Spleen (tissue), 11 donors: ENCODE data around the gene MTG1. TPM values are rescaled to one million over a fixed set of nuclear protein-coding genes. Genes with fewer than 3 reads are reported as not detected.
"Not testable (repeated sequence)": the region's sequence is repeated elsewhere in the genome, so short reads cannot be mapped to it uniquely, and the experiment has no call there.

Experiments used
- DNase-seq: peaks from one replicate; pipeline ENCODE4 v3.0.0-alpha.2; 2020
- H3K27ac ChIP-seq, 8 donors: fragments of 200-600 bp; sonication (generic) in 7 of 8; 1 replicate in 4 of 8; 2 replicates in 4 of 8; pipeline versions ENCODE4 v1.5.0 to v1.8.0; 2016 to 2021; ENCODE audit warnings: inconsistent platforms in 4 of 8, mild to moderate bottlenecking in 4 of 8, moderate library complexity in 1 of 8
- H3K27me3 ChIP-seq, 7 donors: fragments of 200-600 bp; sonication (generic) in 6 of 7; replicated peaks in 1 of 7; 1 replicate in 4 of 7; 2 replicates in 3 of 7; pipeline versions ENCODE4 v1.5.0 to v1.8.0; 2016 to 2021; ENCODE audit warnings: inconsistent platforms in 3 of 7, mild to moderate bottlenecking in 1 of 7
- H3K36me3 ChIP-seq, 6 donors: fragments of 200-600 bp; sonication (generic) in 5 of 6; 1 replicate in 4 of 6; 2 replicates in 2 of 6; pipeline versions ENCODE4 v1.5.0 to v1.8.0; 2016 to 2021; ENCODE audit warnings: inconsistent platforms in 2 of 6
- H3K4me1 ChIP-seq, 6 donors: fragments of 200-600 bp; sonication (generic) in 5 of 6; 1 replicate in 3 of 6; 2 replicates in 3 of 6; pipeline versions ENCODE4 v1.5.0 to v1.8.0; 2016 to 2021; ENCODE audit warnings: inconsistent platforms in 3 of 6
- H3K4me3 ChIP-seq, 8 donors: fragments of 200-600 bp; sonication (generic) in 7 of 8; 1 replicate in 4 of 8; 2 replicates in 4 of 8; pipeline versions ENCODE4 v1.5.0 to v1.8.0; 2016 to 2021; ENCODE audit warnings: inconsistent platforms in 4 of 8, mild to moderate bottlenecking in 4 of 8, moderate library complexity in 2 of 8
- H3K9me3 ChIP-seq, 8 donors: fragments of 200-600 bp; sonication (generic) in 7 of 8; 1 replicate in 4 of 8; 2 replicates in 4 of 8; pipeline versions ENCODE4 v1.5.0 to v1.8.0; 2016 to 2021; ENCODE audit warnings: inconsistent platforms in 4 of 8
- CTCF ChIP-seq, 11 experiments: fragments of 200-600 bp in 7 of 11; fragments of 450-650 bp in 4 of 11; sonication (generic) in 4 of 11; IDR thresholded peaks in 8 of 11; conservative IDR thresholded peaks in 3 of 11; 1 replicate in 7 of 11; 2 replicates in 4 of 11; pipeline versions ENCODE4 v1.4.0 to v1.8.0; 2016 to 2021; ENCODE audit warnings: antibody characterized with exemption in 11 of 11, inconsistent platforms in 4 of 11, mild to moderate bottlenecking in 1 of 11
- POLR2A ChIP-seq, 3 donors: fragments of 450-650 bp; IDR thresholded peaks; one replicate each; pipeline ENCODE4 v1.5.1; 2017; ENCODE audit warnings: antibody characterized with exemption in 3 of 3, mild to moderate bottlenecking in 1 of 3
- POLR2AphosphoS5 ChIP-seq, 3 donors: sonication (generic); formaldehyde crosslinking; IDR thresholded peaks; one replicate each; pipeline ENCODE4 v1.5.1; 2017; ENCODE audit warnings: antibody characterized with exemption in 3 of 3
- WGBS, 5 donors: extraction: QIAGEN DNeasy Blood & Tissue Kit in 3 of 5; methylation state at CpG; one replicate each; pipeline versions ENCODE4 v1.1.5 to v1.1.7; 2013 to 2018; 5-methylcytosine and 5-hydroxymethylcytosine counted together
- intact Hi-C: fragments of 100-400 bp; cut with DNase I; formaldehyde crosslinking; loops from one replicate; pipeline ENCODE4 v1.15.0; 2023; ENCODE audit warnings: low total_unique reads
- polyA plus RNA-seq, 3 donors: library from polyadenylated mRNA; stranded (reverse); fragments of 200-250 nt; gene quantifications; one replicate each; pipeline ENCODE4 v1.2.1, GENCODE V29; 2013
- total RNA-seq, 7 donors: library from RNA; depleted of rRNA in 3 of 7; stranded (reverse); fragments of >200 nt in 3 of 7; fragmentation: NEBNext Ultra II Directional in 4 of 7; extraction: Animal tissue kit (Norgen Biotek cat#: 25700) in 4 of 7; gene quantifications; one replicate each; pipeline versions ENCODE4 v1.1.0 to v1.2.1, GENCODE V29; 2016 to 2021
- donor health status: healthy with polysubstance abuse.
- donor health status: DM: no; HTN: no; CAD: no; lungs with moderate emphysema.
- donor health status: DM: no; HTN: no; CAD: no.
- donor health status: Bipolar disorder and iron deficiency.
- donor health status: healthy.
- donor health status: DM: no; HTN: no; CAD: no.
- donor health status: DM: yes; HTN: yes; CAD: no.

MTG1 gene
- total and polyA plus RNA-seq, 10 donors = 35.4 to 122 (median 65.6) TPM

DNA sequence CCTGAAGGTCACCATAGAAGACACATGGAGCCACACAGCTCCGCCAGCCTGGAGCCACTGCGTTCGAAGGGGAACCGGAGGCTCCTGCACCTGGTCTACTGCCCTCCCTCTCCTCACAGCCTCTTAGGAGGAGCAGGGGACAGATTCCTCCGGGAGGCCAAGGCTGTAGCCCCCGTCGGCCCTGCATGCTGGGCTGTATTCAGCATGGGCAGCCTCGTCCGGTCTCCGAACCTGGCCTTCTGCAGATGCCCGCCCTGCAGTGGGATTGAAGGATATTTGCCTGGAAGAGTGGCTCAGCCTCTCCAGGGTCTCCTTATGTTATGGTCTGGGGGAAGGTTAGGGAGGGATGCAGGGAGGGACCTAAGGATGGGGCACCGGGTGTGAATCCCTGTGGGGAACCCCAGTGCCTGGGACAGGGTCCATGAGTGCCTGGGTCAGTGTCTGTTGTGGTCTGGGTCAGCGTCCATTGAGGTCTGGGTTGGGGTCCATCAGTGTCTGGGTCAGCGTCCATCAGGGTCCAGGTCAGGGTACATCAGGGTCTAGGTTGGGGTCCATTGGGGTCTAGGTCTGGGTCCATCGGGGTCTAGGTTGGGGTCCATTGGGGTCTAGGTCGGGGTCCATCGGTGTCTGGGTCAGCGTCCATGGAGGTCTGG, 46.8 kb downstream of the MTG1 start:
- no peak for DNase-seq
- Histone ChIP-seq H3K36me3 (peaks cover 0 to 9% (median 0%) of the 10 kb centered on the region in 6 donors), H3K9me3 (peaks cover 0 to 10% (median 3%) of the 10 kb centered on the region in 8 donors), H3K4me3 (no peak overlapping the region), H3K27ac (no peak overlapping the region), H3K27me3 (no peaks in the 10 kb centered on the region), H3K4me1 (peaks cover 0 to 14% (median 0%) of the 10 kb centered on the region in 6 donors)
- intact Hi-C loops = no loop called here
- 95 to 100% (median 97%) methylated on average over 11 to 18 of the region's 18 CpGs for WGBS, 5 donors
- TF ChIP-seq CTCF (IDR thresholded peaks at IDR 0.05 in 8 of 11, conservative IDR thresholded peaks at IDR 0.05 in 3 of 11) (no peak), POLR2A (IDR thresholded peaks at IDR 0.05) (no peak), POLR2AphosphoS5 (IDR thresholded peaks at IDR 0.05) (no peak)

GRCh38 chr10:133441356-133441755, 47.4 kb downstream of the MTG1 start:
- H3K4me3 ChIP-seq, H3K36me3 ChIP-seq, H3K27me3 ChIP-seq, DNase-seq, intact Hi-C loops: not testable (repeated sequence)
- Histone ChIP-seq H3K4me1 (peaks cover 0 to 14% (median 0%) of the 10 kb centered on the region in 6 donors), H3K27ac (peak overlapping the region in 1 of 8 donors; percentile 46), H3K9me3 (peaks cover 0 to 16% (median 9%) of the 10 kb centered on the region in 8 donors)
- 64 to 89% (median 87%) methylated on average over 4 to 14 of the region's 21 CpGs for WGBS, 5 donors

DNA sequence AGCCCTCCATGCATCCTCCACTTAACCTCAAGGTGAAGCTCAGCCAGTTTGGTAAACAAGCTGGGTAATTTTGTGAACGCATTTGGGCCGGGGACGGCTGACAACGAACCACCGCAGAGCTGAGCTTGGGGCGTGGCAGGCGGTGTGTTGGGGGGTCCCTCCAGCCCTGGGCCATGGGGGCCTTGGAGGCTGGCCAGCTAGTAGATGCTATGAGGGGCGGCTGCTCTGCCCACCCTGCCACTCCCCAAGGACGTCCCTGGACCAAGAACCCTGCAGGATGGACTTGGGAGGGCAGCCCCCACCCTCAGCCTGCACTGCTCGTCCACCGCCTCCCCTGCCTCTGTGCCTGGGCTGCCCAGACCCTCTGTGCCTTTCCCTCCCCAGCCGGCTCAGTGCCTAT, 47.8 kb downstream of the MTG1 start:
- H3K9me3 ChIP-seq = peaks cover 1 to 21% (median 13%) of the 10 kb centered on the region in 8 donors

DNA sequence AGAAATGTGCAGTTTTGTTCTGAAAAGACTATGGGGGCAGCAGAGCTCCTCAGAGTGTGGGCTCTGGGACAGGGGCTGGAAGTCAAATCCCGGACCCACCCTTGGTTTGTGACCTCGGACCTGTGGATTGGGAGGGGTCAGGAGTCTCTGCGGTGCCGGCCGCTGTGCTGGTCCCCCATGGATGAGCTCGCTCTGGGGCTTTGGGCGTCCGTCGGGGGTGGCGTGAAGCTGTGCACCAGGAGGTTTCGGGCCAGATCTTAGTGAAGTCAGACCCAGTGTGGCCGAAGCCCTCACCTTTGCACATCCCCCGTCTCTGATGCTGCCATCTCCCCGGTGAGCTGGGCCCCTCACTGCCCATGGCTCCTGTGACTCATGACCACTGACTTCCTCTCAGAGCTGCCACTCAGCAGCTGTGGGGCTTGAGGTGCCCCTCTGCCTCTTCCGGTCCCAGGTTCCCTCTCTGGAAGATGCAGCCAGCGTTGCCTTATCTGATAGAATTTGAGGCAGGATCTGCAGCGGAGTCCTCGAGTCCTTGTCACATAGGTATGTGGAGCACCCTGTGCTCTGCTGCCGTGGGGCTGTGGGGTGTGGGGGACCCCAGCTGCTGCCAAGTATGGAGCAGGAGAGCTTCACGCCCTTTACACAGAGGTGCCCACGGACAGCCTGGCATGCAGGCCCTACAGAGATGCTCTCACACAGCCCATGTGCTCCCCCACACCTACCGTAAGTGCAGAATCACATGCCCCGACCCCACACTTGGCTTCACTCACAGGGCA, 48.4 kb downstream of the MTG1 start:
- no peak overlapping the region for H3K4me3 ChIP-seq
- WGBS, 5 donors = 59 to 87% (median 65%) methylated on average over 12 to 23 of the region's 23 CpGs
- peak; percentile 74 for DNase-seq
- peak overlapping the region in 2 of 8 donors; percentile 38 to 46 for H3K27ac ChIP-seq
- H3K36me3 ChIP-seq = peaks cover 0 to 9% (median 0%) of the 10 kb centered on the region in 6 donors
- peaks cover 6 to 27% (median 19%) of the 10 kb centered on the region in 8 donors for H3K9me3 ChIP-seq
- no peak for TF ChIP-seq POLR2AphosphoS5 (IDR thresholded peaks at IDR 0.05)
- TF ChIP-seq POLR2A (IDR thresholded peaks at IDR 0.05) = no peak
- no peak for TF ChIP-seq CTCF (IDR thresholded peaks at IDR 0.05 in 8 of 11, conservative IDR thresholded peaks at IDR 0.05 in 3 of 11)
- intact Hi-C loops = no loop called here
- peaks cover 0 to 14% (median 0%) of the 10 kb centered on the region in 6 donors for H3K4me1 ChIP-seq
- H3K27me3 ChIP-seq = peaks cover 0 to 4% (median 0%) of the 10 kb centered on the region in 7 donors

More for the DNA sequence above, 47.8 kb downstream of the MTG1 start:
- Histone ChIP-seq H3K4me3 (no peak overlapping the region), H3K27me3 (peaks cover 0 to 4% (median 0%) of the 10 kb centered on the region in 7 donors), H3K36me3 (peaks cover 0 to 9% (median 0%) of the 10 kb centered on the region in 6 donors), H3K27ac (peak overlapping the region in 2 of 8 donors; percentile 38 to 46), H3K4me1 (peaks cover 0 to 14% (median 0%) of the 10 kb centered on the region in 6 donors)
- DNase-seq = no peak
- intact Hi-C loops = no loop called here
- 68 to 91% (median 84%) methylated on average over 9 to 12 of the region's 12 CpGs for WGBS, 5 donors
- TF ChIP-seq POLR2AphosphoS5 (IDR thresholded peaks at IDR 0.05) (no peak), POLR2A (IDR thresholded peaks at IDR 0.05) (no peak), CTCF (IDR thresholded peaks at IDR 0.05 in 8 of 11, conservative IDR thresholded peaks at IDR 0.05 in 3 of 11) (no peak)
